Keratinocyte (primary cell): ENCODE results near the gene KMT2B. TPM values are rescaled to one million over a fixed set of nuclear protein-coding genes. Genes with fewer than 3 reads are reported as not detected.

Experiments
- DNase-seq: peaks from one replicate; pipeline ENCODE4 v3.0.0-alpha.2; 2011; ENCODE audit warnings: low read depth, missing footprints, low spot score
- FAIRE-seq: peaks from 2 replicates; lab custom pipeline; 2011; peaks lifted over from hg19 to GRCh38; lab: Jason Lieb, UNC
- H2AFZ ChIP-seq: 2 replicates; pipeline ENCODE4 v1.6.0; 2012; ENCODE audit warnings: low read length, control low read depth, inconsistent platforms; ENCODE audit not compliant: control insufficient read depth
- H3K27ac ChIP-seq: 2 replicates; pipeline ENCODE4 v1.5.1; 2011; ENCODE audit warnings: low read length; ENCODE audit not compliant: control insufficient read depth, insufficient read depth
- H3K27me3 ChIP-seq: 3 replicates; pipeline ENCODE4 v1.6.0; 2011; ENCODE audit warnings: low read length; ENCODE audit not compliant: control insufficient read depth, insufficient read depth; ENCODE audit errors: extremely low read depth
- H3K36me3 ChIP-seq, 2 experiments: 2 replicates in 1 of 2; 3 replicates in 1 of 2; pipeline ENCODE4 v1.5.1; 2011; ENCODE audit warnings: low read length in 2 of 2, mild to moderate bottlenecking in 1 of 2; ENCODE audit not compliant: control insufficient read depth in 2 of 2, insufficient read depth in 2 of 2; ENCODE audit errors: extremely low read depth in 1 of 2
- H3K4me1 ChIP-seq: 3 replicates; pipeline ENCODE4 v1.5.1; 2011; ENCODE audit warnings: low read length; ENCODE audit not compliant: control insufficient read depth, insufficient read depth; ENCODE audit errors: extremely low read depth
- H3K4me2 ChIP-seq: 3 replicates; pipeline ENCODE4 v1.6.0; 2011; ENCODE audit warnings: low read depth, low read length; ENCODE audit not compliant: control insufficient read depth, insufficient read depth; ENCODE audit errors: extremely low read depth
- H3K4me3 ChIP-seq, 3 experiments: fragments of 200-600 bp in 1 of 3; sonication (generic) in 1 of 3; 2 replicates in 2 of 3; 3 replicates in 1 of 3; pipeline ENCODE4 v1.5.1; 2011 to 2016; ENCODE audit warnings: low read length in 3 of 3, mild to moderate bottlenecking in 3 of 3, control low read depth in 2 of 3, inconsistent platforms in 1 of 3, low read depth in 1 of 3, mixed read lengths in 1 of 3, mixed run types in 1 of 3, moderate library complexity in 1 of 3; ENCODE audit not compliant: control insufficient read depth in 2 of 3, insufficient read depth in 2 of 3; ENCODE audit errors: extremely low read depth in 1 of 3
- H3K79me2 ChIP-seq: 2 replicates; pipeline ENCODE4 v1.6.0; 2012; ENCODE audit warnings: low read length; ENCODE audit not compliant: control insufficient read depth, insufficient read depth
- H3K9ac ChIP-seq: 3 replicates; pipeline ENCODE4 v1.6.0; 2011; ENCODE audit warnings: low read length; ENCODE audit not compliant: control insufficient read depth, insufficient read depth; ENCODE audit errors: extremely low read depth
- H3K9me1 ChIP-seq: 3 replicates; pipeline ENCODE4 v1.6.0; 2011; ENCODE audit warnings: low read length; ENCODE audit not compliant: control insufficient read depth, insufficient read depth; ENCODE audit errors: extremely low read depth
- H3K9me3 ChIP-seq: 2 replicates; pipeline ENCODE4 v1.5.1; 2012; ENCODE audit warnings: low read depth, low read length; ENCODE audit not compliant: control insufficient read depth
- H4K20me1 ChIP-seq: 3 replicates; pipeline ENCODE4 v1.6.0; 2011; ENCODE audit warnings: low read length; ENCODE audit not compliant: control insufficient read depth, insufficient read depth; ENCODE audit errors: extremely low read depth
- CTCF ChIP-seq, 3 experiments: IDR thresholded peaks in 1 of 3; conservative IDR thresholded peaks in 1 of 3; optimal IDR thresholded peaks in 1 of 3; 2 replicates in 2 of 3; 3 replicates in 1 of 3; pipeline versions ENCODE3 to v1.5.1; 2011; ENCODE audit warnings: low read length in 3 of 3, mild to moderate bottlenecking in 3 of 3, moderate library complexity in 2 of 3, control low read depth in 1 of 3, inconsistent platforms in 1 of 3; ENCODE audit not compliant: insufficient read depth in 2 of 3; ENCODE audit errors: extremely low read depth in 1 of 3
- EZH2 ChIP-seq: IDR thresholded peaks from one replicate; pipeline ENCODE4 v1.6.1; 2012; ENCODE audit warnings: inconsistent platforms, mild to moderate bottlenecking, low read length, moderate library complexity
- dilution Hi-C: fragments of 300-500 bp; cut with MboI; formaldehyde crosslinking; loops from one replicate; pipeline ENCODE4 v1.7.0; 2020; ENCODE audit warnings: low sequenced_read_pairs; ENCODE audit not compliant: extremely low pct_ligation_motif_present
- polyA plus RNA-seq, 5 experiments: library from polyadenylated mRNA; depleted of rRNA in 3 of 5; stranded (reverse) in 3 of 5; stranded (forward) in 1 of 5; unstranded in 1 of 5; fragments of >200 nt; gene quantifications; 1 replicate in 1 of 5; 2 replicates in 3 of 5; 3 replicates in 1 of 5; pipeline versions ENCODE4 v1.2.1 to v1.2.3, GENCODE V29; 2011 to 2012; ENCODE audit warnings: missing spikeins in 2 of 5, low read depth in 1 of 5, low replicate concordance in 1 of 5

Gene KMT2B
- polyA plus RNA-seq, 1 donor (not counting 4 experiments of a cell fraction or from before 2014, with no cell fraction given), result 7.7 TPM

GRCh38 chr19:35777086-35777841 lies 59.5 kb downstream of the KMT2B start:
- dilution Hi-C loops, result no loop called here
- peaks cover 4% of the 10 kb centered on the region for H3K4me1 ChIP-seq
- H2AFZ ChIP-seq, result no peak overlapping the region
- no peak overlapping the region for H3K9ac ChIP-seq
- no peak overlapping the region for H3K27ac ChIP-seq
- H3K9me1 ChIP-seq, result no peaks in the 10 kb centered on the region
- no peaks in the 10 kb centered on the region for H3K36me3 ChIP-seq
- TF ChIP-seq EZH2, result no peak
- TF ChIP-seq CTCF (optimal IDR thresholded peaks at IDR 0.05 in 1 of 3, IDR thresholded peaks at IDR 0.05 in 1 of 3, conservative IDR thresholded peaks at IDR 0.05 in 1 of 3; ENCODE audit: extremely low read depth in 1 of 3, insufficient read depth in 2 of 3, low read length in 3 of 3), result no peak
- no peaks in the 10 kb centered on the region for H3K27me3 ChIP-seq
- H3K9me3 ChIP-seq, result no peaks in the 10 kb centered on the region
- no peaks in the 10 kb centered on the region for H3K79me2 ChIP-seq
- no peak overlapping the region for H3K4me2 ChIP-seq
- FAIRE-seq (no peak), DNase-seq (no peak)
- no peak overlapping the region for H3K4me3 ChIP-seq
- no peaks in the 10 kb centered on the region for H4K20me1 ChIP-seq

- Histone ChIP-seq H4K20me1 (no peaks in the 10 kb centered on the region), H2AFZ (no peak overlapping the region), H3K4me2 (no peak overlapping the region), H3K9ac (no peak overlapping the region), H3K27me3 (no peaks in the 10 kb centered on the region), H3K4me1 (peaks cover 4% of the 10 kb centered on the region), H3K9me3 (no peaks in the 10 kb centered on the region), H3K9me1 (no peaks in the 10 kb centered on the region), H3K4me3 (no peak overlapping the region), H3K79me2 (no peaks in the 10 kb centered on the region), H3K36me3 (no peaks in the 10 kb centered on the region), H3K27ac (no peak overlapping the region)
- FAIRE-seq (no peak), DNase-seq (no peak)
- no peak for TF ChIP-seq EZH2
- TF ChIP-seq CTCF (optimal IDR thresholded peaks at IDR 0.05 in 1 of 3, IDR thresholded peaks at IDR 0.05 in 1 of 3, conservative IDR thresholded peaks at IDR 0.05 in 1 of 3; ENCODE audit: extremely low read depth in 1 of 3, insufficient read depth in 2 of 3, low read length in 3 of 3), result no peak
- dilution Hi-C loops, result no loop called here
These were observed 60.2 kb downstream of the KMT2B start for GRCh38 chr19:35777961-35778360.
